Erythroblast (primary cell): ENCODE results near the gene MBD3.

Source experiments
- GATA1 ChIP-seq: IDR thresholded peaks from 2 replicates; pipeline ENCODE4 v1.6.1; 2011; ENCODE audit warnings: low read depth, mild to moderate bottlenecking, control low read depth, low read length, moderate library complexity
- POLR2A ChIP-seq: IDR thresholded peaks from 2 replicates; pipeline ENCODE4 v1.6.1; 2011; ENCODE audit warnings: mild to moderate bottlenecking, low read length

GRCh38 chr19:1540365-1540925 is 52.2 kb downstream of the MBD3 start:
- no peak for TF ChIP-seq POLR2A
- no peak for TF ChIP-seq GATA1
